Fibroblast of gingiva (primary cell): Measurements from ENCODE around the gene SPOCK1.

ENCODE experiments used
- DNase-seq: peaks from one replicate; pipeline ENCODE4 v3.0.0-alpha.2; 2011; ENCODE audit warnings: low read depth

Gene SPOCK1

DNA sequence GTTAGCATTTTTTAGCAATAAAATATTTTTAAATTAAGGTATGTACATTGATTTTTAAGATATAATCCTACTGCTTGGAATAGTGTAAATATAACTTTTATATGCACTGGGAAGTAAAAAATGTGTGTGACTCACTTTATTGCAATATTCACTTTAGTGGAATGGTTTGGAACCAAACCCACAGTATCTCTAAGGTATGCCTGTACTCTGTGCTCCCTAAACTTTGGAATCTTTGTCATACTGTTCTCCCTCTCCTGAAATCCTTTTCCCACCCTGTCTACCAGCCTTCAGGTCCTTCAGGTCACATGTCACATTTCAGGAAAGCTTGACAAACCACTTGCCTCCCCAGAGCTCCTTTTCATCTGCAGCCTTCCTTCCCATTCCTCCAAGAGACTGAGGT lies 308.7 kb downstream of the SPOCK1 start:
- no peak for DNase-seq

DNA sequence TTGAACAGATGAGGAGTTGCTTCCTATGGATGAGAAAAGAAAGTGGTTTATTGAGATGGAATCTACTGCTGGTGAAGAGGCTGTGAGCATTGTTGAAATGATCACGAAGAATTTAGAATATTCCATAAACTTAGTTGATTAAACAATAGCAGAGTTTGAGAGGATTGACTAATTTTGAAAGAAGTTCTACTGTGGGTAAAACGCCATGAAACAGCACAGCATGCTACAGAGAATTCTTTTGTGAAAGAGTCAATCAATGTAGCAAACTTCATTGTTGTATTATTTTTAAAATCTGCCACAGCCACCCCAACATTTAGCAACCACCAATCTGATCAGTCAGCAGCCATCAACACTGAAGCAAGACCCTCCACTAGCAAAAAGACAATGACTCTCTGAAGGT lies 309.1 kb downstream of the SPOCK1 start:
- no peak for DNase-seq

DNA sequence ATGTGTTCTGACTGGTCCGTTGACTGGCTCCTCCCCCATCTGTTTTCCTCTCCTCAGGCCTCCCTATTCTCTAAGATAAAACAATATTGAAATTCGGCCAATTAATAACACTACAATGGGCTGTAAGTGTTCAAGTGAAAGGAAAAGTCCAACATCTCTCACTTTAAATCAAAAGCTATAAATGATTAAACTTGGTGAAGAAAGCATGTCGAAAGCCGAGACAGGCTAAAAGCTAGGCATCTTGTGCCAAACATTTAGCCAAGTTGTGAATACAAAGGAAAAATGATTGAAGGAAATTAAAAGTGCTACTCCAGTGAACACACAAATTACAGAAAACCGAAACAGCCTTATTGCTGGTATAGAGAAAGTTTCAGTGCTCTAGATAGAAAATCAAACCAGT lies 310.6 kb downstream of the SPOCK1 start:
- no peak for DNase-seq

DNA sequence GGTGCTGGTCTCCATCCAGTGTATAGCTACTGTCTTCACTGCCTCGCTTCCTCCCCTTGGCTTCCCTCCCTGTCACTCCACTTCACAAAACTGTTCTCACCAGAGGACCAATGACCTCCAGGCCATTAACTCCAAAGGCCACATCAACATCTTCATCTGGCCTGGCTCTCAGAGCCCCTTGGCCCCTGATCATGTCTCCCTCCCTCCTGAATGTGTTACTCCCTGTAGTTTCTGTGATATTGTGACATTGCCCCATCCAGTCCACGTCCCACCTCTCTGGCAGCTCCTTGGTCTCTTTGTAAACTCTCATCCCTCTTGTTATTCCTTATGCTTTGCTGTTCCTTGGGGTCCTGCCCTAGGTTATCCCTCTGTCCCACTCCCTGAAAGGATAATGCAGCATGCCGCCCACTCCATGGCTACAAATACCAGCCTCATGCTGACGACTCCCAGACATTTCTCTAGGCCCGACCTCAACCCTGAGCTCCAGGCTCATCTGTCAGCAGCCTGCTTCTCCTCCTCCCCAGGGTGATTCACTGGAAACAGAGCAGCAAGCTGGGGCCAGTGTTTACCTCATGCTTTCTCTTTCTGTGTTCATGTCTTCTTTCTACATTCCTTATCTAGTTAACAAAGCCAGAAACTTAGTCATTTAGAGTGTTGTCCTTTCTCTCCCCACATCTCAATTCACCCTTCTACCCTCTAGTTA lies 312.2 kb downstream of the SPOCK1 start:
- DNase-seq, result peak; percentile 44

DNA sequence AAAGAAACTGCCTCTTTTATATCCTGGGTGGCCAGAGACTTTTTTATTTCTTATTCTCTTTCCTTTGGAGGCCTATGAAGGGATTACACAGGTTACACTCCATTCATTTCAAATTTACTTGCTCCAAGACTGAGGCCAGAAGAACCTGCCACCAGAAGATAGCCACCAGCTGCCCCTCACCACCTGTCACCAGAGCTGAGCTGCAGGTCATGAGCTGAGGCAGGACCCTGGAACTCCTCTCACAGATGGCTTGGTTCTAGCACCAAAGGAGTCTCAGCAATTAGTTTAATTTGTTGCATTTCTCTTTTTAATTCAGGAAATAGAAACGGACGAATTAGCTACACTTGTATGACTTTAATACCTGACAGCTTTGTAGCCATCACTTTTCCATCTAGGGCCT lies 313.9 kb downstream of the SPOCK1 start:
- no peak for DNase-seq

DNA sequence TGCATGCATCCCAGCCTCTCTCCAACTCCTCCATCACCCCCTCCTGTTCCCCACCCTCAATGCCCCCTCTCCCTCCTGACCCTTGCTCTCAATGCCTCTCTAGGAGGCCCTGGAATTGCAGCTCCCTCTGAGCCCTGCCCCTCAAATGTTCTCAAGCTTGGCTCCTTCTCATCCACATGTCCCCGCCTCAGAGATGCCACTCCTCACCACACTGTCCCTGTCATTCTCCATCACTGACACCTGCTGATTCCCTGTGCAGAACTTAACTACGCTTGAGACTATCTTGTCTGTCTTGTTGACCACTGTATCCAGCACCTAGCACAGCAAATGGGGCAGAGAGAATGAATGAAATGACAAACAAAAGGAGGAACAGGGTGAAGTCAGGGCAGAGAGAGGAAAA lies 314.4 kb downstream of the SPOCK1 start:
- no peak for DNase-seq

DNA sequence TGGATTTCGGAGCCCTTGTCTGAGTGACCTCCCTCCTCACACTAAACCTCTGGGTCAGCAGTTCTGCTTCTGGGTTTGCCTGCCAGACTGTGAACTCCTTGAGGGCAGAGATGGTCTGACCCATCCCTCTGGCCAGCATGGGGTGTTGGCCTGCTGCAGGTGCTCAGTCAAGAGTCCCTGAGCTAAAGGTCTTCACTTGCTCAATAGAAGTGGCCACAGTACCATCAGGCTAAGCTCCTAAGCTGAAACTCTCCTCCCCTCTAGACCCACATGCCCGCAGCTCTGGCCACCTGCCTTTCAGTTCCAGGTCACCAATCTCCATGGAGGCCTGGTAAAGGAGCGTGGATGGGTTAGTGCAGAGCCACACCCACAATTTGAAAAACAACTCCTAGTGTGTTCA lies 316.6 kb downstream of the SPOCK1 start:
- no peak for DNase-seq

DNA sequence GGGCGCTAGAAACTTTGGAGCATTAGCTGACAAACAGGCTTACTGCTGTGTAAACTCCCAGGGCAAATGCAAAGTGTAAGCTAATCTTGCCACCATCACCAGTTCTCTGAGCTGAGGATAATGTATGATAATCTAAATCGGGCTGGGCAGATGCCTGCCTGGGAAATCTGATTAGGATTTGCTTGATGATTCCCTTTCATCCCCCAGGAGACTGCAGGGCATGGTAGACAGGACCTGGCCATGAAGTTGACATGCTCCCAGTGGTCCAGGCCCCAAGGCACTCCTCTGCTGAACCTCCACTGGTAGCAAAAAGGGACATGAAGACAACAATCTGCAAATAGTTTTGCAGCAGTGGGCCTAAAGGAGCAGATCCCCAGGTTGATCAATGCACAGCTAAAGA lies 317.5 kb downstream of the SPOCK1 start:
- DNase-seq, result no peak

DNA sequence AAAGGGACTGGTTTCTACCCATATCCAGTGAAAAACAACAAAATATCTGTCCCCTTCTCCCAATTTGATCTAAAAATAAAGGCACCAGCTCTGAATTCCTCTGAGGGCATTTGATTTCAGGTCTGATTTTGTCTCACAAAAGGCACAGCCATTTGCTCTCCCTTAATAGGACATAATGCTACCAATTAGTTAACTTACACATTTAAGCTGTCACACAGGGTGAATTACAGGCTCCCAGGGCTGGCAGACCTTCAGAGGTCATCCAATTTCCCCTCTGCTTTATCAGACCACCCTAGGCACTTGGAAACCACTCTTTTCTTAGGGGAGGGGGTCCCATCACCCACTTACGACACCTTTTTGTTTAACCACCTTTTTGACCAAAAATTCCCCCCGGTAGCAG lies 319.9 kb downstream of the SPOCK1 start:
- no peak for DNase-seq

DNA sequence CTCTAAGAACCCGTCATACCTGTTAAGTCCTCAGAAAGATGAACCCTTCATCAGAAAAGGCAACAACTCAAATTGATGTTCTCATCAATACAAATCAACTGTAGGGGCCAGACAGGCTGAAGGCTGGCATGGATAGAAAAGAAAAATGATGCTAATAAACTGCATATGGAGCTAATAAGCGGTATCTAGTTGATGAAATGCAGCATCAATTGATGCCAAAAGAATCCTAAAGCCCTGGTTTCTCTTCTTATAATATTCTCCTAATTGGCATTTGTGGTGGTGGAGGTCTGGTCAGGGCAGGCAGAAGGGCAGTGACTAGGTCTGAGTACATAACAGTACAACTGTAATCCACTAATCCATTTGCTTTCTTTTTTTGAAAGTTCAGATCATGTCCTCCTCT lies 322.5 kb downstream of the SPOCK1 start:
- DNase-seq, result no peak

DNA sequence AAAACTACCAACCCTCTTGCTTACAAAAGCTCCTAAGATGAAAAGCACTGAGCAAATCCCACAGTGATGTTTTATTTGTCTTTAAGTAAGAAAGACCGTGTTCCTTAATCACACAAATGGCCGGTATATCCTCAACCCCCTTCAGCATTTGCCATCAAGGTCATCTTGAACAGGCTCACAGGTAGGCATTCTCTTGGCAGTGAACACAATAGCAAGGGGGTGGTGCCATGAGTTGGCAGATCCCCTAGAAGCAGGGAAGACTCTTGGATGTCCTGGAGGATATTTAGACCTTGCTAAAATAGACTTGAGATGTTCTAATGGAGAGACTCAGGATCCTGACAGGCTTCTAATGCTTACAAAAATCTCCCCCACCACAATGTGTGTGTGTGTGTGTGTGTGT lies 323.0 kb downstream of the SPOCK1 start:
- no peak for DNase-seq

DNA sequence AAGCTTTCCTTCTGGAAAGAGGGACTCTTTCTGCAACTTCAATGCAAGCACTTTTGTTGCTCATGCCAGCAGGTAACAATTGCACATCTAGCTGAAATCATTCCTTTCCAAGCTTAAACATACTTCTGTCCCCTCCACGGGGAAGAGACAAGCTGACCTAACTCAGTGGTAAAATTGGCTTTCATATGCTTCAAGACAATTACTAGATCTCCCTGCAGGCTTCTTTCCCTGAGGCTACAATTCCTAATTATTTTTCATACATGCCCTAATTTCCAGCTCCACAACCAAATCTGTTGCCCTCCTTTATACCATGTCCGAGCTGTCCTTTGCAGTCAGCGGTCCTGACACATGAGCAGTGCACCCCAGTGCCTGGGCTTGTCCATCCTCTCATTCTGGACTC lies 324.9 kb downstream of the SPOCK1 start:
- no peak for DNase-seq

DNA sequence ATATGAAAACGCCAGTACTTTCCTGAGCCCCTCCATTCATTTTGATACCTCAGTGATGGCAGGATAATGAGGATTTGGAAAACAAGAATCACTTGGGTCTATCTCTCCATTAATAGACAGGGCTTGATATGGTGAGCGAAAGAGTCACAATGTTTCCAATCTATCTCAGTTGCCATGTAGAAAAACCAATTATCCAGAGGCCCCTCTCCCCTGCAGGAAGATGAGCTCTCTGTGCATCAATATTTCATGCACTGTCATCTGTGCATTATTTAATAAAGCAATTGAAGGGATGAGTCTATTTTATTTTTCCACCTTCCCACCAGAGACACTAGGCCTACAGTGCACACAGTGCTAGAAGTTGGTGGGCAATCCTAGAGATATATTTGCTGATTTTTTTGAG lies 326.9 kb downstream of the SPOCK1 start:
- no peak for DNase-seq

DNA sequence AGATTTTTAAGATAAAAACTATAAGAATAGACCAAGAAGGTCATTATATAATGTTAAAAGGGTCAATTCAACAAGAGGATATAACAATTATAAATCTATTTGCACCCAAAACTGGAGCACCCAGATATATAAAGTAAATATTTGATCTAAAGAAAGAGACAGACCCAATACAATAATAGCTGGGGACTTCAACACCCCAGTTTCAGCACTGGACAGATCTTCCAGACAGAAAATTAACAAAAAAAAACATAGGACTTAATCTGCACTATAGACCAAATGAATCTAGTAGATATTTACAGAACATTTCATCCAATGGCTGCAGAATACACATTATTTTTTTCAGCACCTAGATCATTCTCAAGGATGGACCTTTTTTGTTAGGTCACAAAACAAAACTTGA lies 331.9 kb downstream of the SPOCK1 start:
- no peak for DNase-seq

DNA sequence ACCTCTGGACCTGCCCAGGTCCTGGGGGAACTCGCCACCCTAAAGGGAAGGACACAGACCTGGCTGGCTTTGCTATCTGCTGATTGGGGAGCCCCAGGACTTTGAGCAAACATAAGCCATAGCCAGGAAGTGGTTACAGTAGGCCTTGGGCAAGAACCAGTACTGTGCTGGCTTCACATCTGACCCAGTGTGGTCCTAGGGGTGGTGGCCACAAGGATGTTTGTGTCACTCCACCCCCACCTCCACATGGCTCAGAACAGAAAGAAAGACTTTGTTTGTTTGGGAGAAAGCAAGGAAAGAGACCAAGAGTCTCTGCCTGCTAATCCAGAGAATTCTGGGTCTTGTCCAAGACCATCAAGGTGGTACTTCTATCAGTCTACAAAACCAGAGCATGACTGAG lies 334.2 kb downstream of the SPOCK1 start:
- DNase-seq, result no peak

DNA sequence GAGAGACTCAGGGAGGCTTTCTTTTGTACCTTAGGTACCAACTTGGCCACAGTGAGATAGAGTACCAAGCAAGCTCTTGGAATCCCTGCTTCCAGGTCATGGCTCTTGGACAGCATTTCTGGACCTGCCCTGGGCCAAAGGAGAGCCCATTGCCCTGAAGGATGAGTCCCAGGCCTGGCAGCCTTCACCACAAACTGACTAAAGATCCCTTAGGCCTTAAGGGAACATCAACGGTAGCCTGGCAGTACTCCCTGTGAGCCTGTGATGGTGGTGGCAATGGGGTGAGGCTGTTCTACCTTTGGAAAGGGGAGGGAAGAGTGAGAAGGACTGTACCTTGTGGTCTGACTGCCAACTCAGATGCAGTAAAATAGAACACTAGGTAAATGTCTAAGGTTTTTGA lies 334.6 kb downstream of the SPOCK1 start:
- DNase-seq, result no peak

DNA sequence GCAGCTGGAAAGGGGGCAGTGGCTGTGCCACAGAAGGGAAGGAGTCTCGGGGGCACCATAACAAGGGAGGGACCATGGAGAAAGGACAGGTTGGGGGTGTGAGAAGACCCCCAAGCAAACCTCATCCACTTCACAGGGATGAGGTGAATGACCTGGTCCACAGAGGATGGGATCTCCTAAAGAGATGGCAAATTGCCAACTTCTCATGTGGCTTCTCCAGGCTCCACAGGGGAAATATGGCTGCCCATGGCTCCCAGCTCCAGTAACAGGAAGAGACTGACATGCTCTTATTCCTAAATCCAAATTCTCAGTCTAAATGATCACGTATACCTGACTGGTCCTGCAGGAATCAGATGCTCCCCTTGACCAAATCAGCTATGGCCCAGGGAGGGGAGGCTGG lies 340.4 kb downstream of the SPOCK1 start:
- DNase-seq, result no peak

DNA sequence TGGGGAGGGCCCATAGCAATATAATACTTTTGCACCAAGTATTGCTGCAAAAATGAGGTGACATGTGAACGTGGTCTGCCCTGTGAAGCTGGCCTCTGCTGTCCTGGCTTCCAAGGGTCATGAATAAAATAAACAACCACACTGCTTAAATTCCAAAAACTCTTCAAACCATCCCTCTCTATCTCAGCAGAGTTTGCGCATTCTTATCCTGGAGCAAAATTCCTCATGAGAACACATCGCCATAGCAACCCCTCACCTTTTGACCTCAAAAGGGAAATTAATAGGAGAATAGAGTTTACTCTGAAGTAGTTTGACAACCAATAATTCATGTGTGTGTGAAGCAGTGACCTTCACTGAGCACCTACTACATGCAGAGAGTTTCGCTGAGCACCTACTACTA lies 342.9 kb downstream of the SPOCK1 start:
- peak; percentile 43 for DNase-seq

DNA sequence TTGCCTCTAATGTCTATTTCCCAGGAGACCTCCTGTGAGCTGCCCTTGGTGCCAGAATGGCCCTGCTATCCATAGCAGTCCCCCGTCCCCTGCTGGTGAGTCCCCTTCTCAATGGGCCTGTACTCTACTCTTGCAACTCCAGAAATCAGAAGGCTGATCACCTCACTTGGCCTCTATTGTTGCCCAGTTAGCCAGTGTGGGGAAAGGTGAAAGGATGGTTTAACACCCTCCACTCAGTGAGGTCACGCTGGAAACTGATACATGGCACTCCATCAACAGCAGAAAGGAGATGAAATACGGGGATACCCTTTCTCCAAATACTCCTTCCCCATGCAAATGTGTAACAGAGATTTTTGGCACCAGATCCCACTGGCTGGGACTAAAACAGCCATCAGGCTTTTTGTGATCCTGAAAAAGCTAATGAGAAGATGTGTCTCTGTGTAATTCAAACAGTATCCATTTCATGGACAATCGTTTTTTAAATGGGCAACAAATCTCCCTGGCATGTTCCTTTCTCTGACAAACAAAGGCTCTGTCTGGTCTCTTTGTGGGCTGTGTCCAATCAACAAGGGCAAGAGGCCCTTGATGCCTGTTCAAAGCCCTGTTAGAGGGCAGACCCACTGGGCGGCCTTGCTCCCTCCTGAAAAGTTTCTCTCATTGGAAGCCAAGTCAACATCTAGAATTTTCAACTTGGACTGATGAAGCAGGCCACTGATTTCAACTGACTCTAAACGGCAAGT lies 343.7 kb downstream of the SPOCK1 start:
- no peak for DNase-seq

DNA sequence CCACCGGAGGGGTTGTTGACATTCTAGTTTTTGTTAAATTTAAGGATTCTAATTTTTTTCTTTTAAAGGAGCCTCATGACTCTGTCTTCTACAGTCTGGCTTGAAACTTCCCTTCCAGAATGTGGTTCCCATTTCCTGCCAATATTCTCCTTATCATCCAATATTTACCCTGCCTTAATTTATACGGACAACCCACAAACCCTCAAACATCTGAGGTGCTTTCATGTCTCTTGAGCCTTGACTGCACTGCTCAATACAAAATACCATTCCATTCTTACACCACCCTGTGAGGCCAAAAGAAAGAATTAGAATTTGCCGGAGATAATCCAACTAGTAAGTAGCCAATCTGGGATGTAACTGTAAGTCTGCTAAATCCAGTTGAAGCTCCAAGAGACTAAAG lies 346.5 kb downstream of the SPOCK1 start:
- no peak for DNase-seq

DNA sequence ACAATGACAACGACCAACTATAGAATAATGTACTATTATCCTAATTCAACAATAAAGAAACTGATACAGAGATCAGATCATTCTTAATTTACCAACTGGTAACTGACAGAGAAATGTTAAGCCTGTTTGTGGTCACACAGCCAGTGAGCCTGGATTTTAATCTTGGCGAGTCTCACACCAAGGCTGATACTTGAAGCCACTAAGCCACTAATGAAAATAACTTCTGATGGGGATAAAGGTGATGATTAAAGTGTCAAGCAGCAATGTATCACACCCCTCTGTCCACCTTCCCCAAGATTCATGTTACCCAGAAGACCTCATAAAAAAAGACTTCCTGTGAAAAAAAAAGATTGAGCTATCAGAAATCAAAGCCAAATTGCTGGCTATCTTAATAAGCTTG lies 350.5 kb downstream of the SPOCK1 start:
- no peak for DNase-seq

DNA sequence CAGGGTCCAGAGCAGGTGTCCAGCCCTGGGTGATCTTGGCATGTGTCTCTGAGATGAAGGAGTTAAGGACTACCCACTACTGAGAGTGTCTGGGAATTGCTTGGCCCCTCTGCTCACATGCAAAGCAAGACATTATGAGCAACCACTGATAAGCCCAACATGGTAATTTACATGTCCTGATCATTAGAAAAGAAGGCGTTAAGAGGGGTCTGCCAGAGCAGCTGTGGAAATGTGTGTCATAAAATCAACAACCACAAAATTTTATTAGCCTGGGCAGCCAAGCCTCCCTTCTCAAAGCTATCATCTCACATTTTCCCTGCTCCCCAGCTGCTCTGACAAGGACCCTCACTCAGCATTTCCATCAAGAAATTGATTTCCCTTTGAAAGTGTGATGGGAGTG lies 351.0 kb downstream of the SPOCK1 start:
- no peak for DNase-seq

DNA sequence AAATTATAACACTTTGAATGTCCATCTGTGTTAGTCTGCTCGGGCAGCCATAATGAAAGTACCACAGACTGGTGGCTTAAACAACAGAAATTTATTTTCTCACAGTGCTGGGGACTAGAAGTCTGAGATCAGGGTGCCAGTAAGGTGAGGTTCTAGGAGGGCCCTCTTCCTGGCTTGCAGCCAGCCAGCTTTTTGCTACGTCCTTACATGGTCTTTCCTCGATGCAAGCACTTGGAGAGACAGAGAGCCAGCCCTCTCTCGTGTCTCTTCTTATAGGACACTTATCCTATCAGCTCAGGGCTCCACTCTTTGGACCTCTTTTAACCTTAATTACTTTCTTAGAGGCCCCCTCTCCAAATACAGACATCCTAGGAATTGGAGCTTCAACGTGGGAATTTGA lies 351.8 kb downstream of the SPOCK1 start:
- DNase-seq, result no peak

DNA sequence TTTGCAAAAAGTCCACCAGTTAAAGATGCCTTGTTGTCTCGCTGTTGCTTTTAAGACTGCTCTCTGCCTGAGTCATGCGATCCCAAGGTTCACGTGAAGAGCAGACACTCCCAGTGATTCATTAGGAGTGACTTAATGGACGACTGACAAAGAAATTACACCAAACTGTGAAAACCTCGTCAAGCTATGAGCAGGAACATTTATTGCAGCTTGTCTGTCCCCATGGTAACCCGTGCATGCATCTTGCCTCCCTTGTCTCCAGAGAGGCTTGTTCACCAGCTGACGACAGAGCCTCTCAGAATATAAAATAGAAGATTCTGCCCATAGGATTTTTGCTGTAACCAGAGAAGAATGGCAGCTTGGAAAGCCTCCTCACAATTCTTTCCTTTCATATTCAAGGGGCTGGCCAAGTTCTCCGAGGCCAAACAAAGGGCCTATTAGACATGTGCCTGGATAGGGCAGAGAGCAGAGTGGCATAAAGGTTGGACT lies 352.7 kb downstream of the SPOCK1 start:
- peak; percentile 94 for DNase-seq
